WTC11 (cell line): ENCODE results near the gene BLMH.

ENCODE experiments used
- CREB1 ChIP-seq: sonication (generic); formaldehyde crosslinking; IDR thresholded peaks from 2 replicates; pipeline ENCODE4 v1.8.0; 2023; ENCODE audit warnings: mild to moderate bottlenecking, missing genetic modification reagents
- TEAD4 ChIP-seq: sonication (generic); formaldehyde crosslinking; IDR thresholded peaks from 2 replicates; pipeline ENCODE4 v1.8.0; 2022; ENCODE audit warnings: mild to moderate bottlenecking, missing genetic modification reagents

DNA sequence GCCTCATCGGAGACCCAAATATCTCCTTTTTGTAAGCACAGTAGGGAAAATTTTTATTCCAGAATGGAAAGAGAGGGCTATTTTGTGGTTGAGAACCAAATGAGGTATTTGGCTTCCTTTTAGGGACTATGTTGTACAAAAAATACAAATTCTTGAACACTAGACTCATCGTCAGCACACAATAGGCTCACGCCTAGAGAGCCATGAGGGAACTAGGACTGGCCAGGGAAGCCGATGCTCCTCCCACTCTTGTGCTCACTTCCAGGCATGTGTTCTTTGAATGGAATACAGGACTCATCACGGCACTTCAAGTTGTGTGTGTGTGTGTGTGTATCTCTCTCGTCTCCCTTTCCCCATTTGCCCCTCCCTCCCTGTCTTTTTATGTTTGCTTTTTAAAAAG lies 17.8 kb upstream of the BLMH start:
- TF ChIP-seq CREB1 (no peak), TEAD4 (CRISPR knock-in tag) (no peak)
